Keratinocyte (primary cell): ENCODE data around the gene GLT8D2. TPM values are rescaled to one million over a fixed set of nuclear protein-coding genes. Genes with fewer than 3 reads are reported as not detected.
A peak's percentile ranks its signal among the peaks of the same experiment; 100 is the strongest.

Experiments
- DNase-seq: peaks from one replicate; pipeline ENCODE4 v3.0.0-alpha.2; 2011; ENCODE audit warnings: low read depth, missing footprints, low spot score
- FAIRE-seq: peaks from 2 replicates; lab custom pipeline; 2011; peaks lifted over from hg19 to GRCh38; lab: Jason Lieb, UNC
- H2AFZ ChIP-seq: 2 replicates; pipeline ENCODE4 v1.6.0; 2012; ENCODE audit warnings: low read length, control low read depth, inconsistent platforms; ENCODE audit not compliant: control insufficient read depth
- H3K27ac ChIP-seq: 2 replicates; pipeline ENCODE4 v1.5.1; 2011; ENCODE audit warnings: low read length; ENCODE audit not compliant: control insufficient read depth, insufficient read depth
- H3K27me3 ChIP-seq: 3 replicates; pipeline ENCODE4 v1.6.0; 2011; ENCODE audit warnings: low read length; ENCODE audit not compliant: control insufficient read depth, insufficient read depth; ENCODE audit errors: extremely low read depth
- H3K36me3 ChIP-seq, 2 experiments: 2 replicates in 1 of 2; 3 replicates in 1 of 2; pipeline ENCODE4 v1.5.1; 2011; ENCODE audit warnings: low read length in 2 of 2, mild to moderate bottlenecking in 1 of 2; ENCODE audit not compliant: control insufficient read depth in 2 of 2, insufficient read depth in 2 of 2; ENCODE audit errors: extremely low read depth in 1 of 2
- H3K4me1 ChIP-seq: 3 replicates; pipeline ENCODE4 v1.5.1; 2011; ENCODE audit warnings: low read length; ENCODE audit not compliant: control insufficient read depth, insufficient read depth; ENCODE audit errors: extremely low read depth
- H3K4me2 ChIP-seq: 3 replicates; pipeline ENCODE4 v1.6.0; 2011; ENCODE audit warnings: low read depth, low read length; ENCODE audit not compliant: control insufficient read depth, insufficient read depth; ENCODE audit errors: extremely low read depth
- H3K4me3 ChIP-seq, 3 experiments: fragments of 200-600 bp in 1 of 3; sonication (generic) in 1 of 3; 2 replicates in 2 of 3; 3 replicates in 1 of 3; pipeline ENCODE4 v1.5.1; 2011 to 2016; ENCODE audit warnings: low read length in 3 of 3, mild to moderate bottlenecking in 3 of 3, control low read depth in 2 of 3, inconsistent platforms in 1 of 3, low read depth in 1 of 3, mixed read lengths in 1 of 3, mixed run types in 1 of 3, moderate library complexity in 1 of 3; ENCODE audit not compliant: control insufficient read depth in 2 of 3, insufficient read depth in 2 of 3; ENCODE audit errors: extremely low read depth in 1 of 3
- H3K79me2 ChIP-seq: 2 replicates; pipeline ENCODE4 v1.6.0; 2012; ENCODE audit warnings: low read length; ENCODE audit not compliant: control insufficient read depth, insufficient read depth
- H3K9ac ChIP-seq: 3 replicates; pipeline ENCODE4 v1.6.0; 2011; ENCODE audit warnings: low read length; ENCODE audit not compliant: control insufficient read depth, insufficient read depth; ENCODE audit errors: extremely low read depth
- H3K9me1 ChIP-seq: 3 replicates; pipeline ENCODE4 v1.6.0; 2011; ENCODE audit warnings: low read length; ENCODE audit not compliant: control insufficient read depth, insufficient read depth; ENCODE audit errors: extremely low read depth
- H3K9me3 ChIP-seq: 2 replicates; pipeline ENCODE4 v1.5.1; 2012; ENCODE audit warnings: low read depth, low read length; ENCODE audit not compliant: control insufficient read depth
- H4K20me1 ChIP-seq: 3 replicates; pipeline ENCODE4 v1.6.0; 2011; ENCODE audit warnings: low read length; ENCODE audit not compliant: control insufficient read depth, insufficient read depth; ENCODE audit errors: extremely low read depth
- CTCF ChIP-seq, 3 experiments: IDR thresholded peaks in 1 of 3; conservative IDR thresholded peaks in 1 of 3; optimal IDR thresholded peaks in 1 of 3; 2 replicates in 2 of 3; 3 replicates in 1 of 3; pipeline versions ENCODE3 to v1.5.1; 2011; ENCODE audit warnings: low read length in 3 of 3, mild to moderate bottlenecking in 3 of 3, moderate library complexity in 2 of 3, control low read depth in 1 of 3, inconsistent platforms in 1 of 3; ENCODE audit not compliant: insufficient read depth in 2 of 3; ENCODE audit errors: extremely low read depth in 1 of 3
- EZH2 ChIP-seq: IDR thresholded peaks from one replicate; pipeline ENCODE4 v1.6.1; 2012; ENCODE audit warnings: inconsistent platforms, mild to moderate bottlenecking, low read length, moderate library complexity
- dilution Hi-C: fragments of 300-500 bp; cut with MboI; formaldehyde crosslinking; loops from one replicate; pipeline ENCODE4 v1.7.0; 2020; ENCODE audit warnings: low sequenced_read_pairs; ENCODE audit not compliant: extremely low pct_ligation_motif_present
- polyA plus RNA-seq, 5 experiments: library from polyadenylated mRNA; depleted of rRNA in 3 of 5; stranded (reverse) in 3 of 5; stranded (forward) in 1 of 5; unstranded in 1 of 5; fragments of >200 nt; gene quantifications; 1 replicate in 1 of 5; 2 replicates in 3 of 5; 3 replicates in 1 of 5; pipeline versions ENCODE4 v1.2.1 to v1.2.3, GENCODE V29; 2011 to 2012; ENCODE audit warnings: missing spikeins in 2 of 5, low read depth in 1 of 5, low replicate concordance in 1 of 5

GLT8D2 gene
- polyA plus RNA-seq, 1 donor (not counting 4 experiments of a cell fraction or from before 2014, with no cell fraction given): 1.4 TPM

GRCh38 chr12:103965255-103965589, 84.8 kb downstream of the GLT8D2 start:
- peaks cover 66% of the 10 kb centered on the region for H3K79me2 ChIP-seq
- FAIRE-seq: no peak

GRCh38 chr12:103964805-103965204, 85.2 kb downstream of the GLT8D2 start:
- TF ChIP-seq EZH2 (no peak), CTCF (optimal IDR thresholded peaks at IDR 0.05 in 1 of 3, IDR thresholded peaks at IDR 0.05 in 1 of 3, conservative IDR thresholded peaks at IDR 0.05 in 1 of 3; ENCODE audit: extremely low read depth in 1 of 3, insufficient read depth in 2 of 3, low read length in 3 of 3) (no peak)
- peaks cover 7% of the 10 kb centered on the region for H4K20me1 ChIP-seq
- FAIRE-seq (no peak), DNase-seq (no peak)
- peak overlapping the region; percentile 92 for H3K4me2 ChIP-seq
- H3K27me3 ChIP-seq: no peaks in the 10 kb centered on the region
- no peaks in the 10 kb centered on the region for H3K9me1 ChIP-seq
- dilution Hi-C loops: no loop called here
- H3K36me3 ChIP-seq: peaks cover 1 to 6% of the 10 kb centered on the region in 2 experiments
- peaks cover 29% of the 10 kb centered on the region for H3K4me1 ChIP-seq
- H3K9ac ChIP-seq: peak overlapping the region; percentile 94
- H3K9me3 ChIP-seq: no peaks in the 10 kb centered on the region
- H3K4me3 ChIP-seq: peak overlapping the region; percentile 68 to 99 (median 80)
- peaks cover 62% of the 10 kb centered on the region for H3K79me2 ChIP-seq
- peak overlapping the region; percentile 90 for H3K27ac ChIP-seq
- peak overlapping the region; percentile 20 for H2AFZ ChIP-seq

More at GRCh38 chr12:103965255-103965589, 84.8 kb downstream of the GLT8D2 start:
- Histone ChIP-seq H3K9me1 (no peaks in the 10 kb centered on the region), H3K4me1 (peaks cover 29% of the 10 kb centered on the region), H3K4me3 (peak overlapping the region; percentile 68 to 99 (median 80)), H3K27ac (peak overlapping the region; percentile 90), H3K36me3 (peaks cover 1 to 9% of the 10 kb centered on the region in 2 experiments), H3K9ac (peak overlapping the region; percentile 94), H2AFZ (peak overlapping the region; percentile 82), H3K4me2 (peak overlapping the region; percentile 92), H3K27me3 (no peaks in the 10 kb centered on the region), H3K9me3 (no peaks in the 10 kb centered on the region), H4K20me1 (peaks cover 7% of the 10 kb centered on the region)
- dilution Hi-C loops: no loop called here
- DNase-seq: no peak
- TF ChIP-seq EZH2: no peak
- TF ChIP-seq CTCF (optimal IDR thresholded peaks at IDR 0.05 in 1 of 3, IDR thresholded peaks at IDR 0.05 in 1 of 3, conservative IDR thresholded peaks at IDR 0.05 in 1 of 3; ENCODE audit: extremely low read depth in 1 of 3, insufficient read depth in 2 of 3, low read length in 3 of 3): no peak
